GM21447 (cell line): Measurements from ENCODE around the gene CEP19.

Experiments used
- ATAC-seq: cut with Tn5 transposase; IDR thresholded peaks from one replicate; pipeline ENCODE4 v1.9.1; 2021; ENCODE audit not compliant: unreplicated experiment

CEP19 gene

GRCh38 chr3:196712514-196713413 lies 714 bp upstream of the CEP19 start:
- ATAC-seq, result peak; percentile 36

DNA sequence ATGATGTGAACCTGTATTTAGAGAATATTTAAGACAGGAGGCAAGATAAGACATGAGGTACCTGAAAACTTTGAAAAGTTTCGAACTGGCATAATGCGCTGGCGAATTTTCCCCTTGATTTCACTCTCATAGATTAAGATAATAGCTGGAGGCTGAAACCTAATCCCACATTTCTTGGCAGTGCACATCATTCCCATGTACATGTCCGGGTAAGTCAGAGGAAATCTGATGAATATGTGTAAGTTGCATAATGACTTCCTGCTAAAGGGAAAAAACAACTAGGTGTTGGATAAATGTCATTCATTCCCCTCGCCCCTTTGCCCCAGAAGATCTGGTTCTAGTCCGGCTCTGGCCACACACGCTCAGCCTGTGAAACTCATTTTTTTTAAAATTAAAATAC lies 3.6 kb downstream of the CEP19 start:
- ATAC-seq, result no peak

DNA sequence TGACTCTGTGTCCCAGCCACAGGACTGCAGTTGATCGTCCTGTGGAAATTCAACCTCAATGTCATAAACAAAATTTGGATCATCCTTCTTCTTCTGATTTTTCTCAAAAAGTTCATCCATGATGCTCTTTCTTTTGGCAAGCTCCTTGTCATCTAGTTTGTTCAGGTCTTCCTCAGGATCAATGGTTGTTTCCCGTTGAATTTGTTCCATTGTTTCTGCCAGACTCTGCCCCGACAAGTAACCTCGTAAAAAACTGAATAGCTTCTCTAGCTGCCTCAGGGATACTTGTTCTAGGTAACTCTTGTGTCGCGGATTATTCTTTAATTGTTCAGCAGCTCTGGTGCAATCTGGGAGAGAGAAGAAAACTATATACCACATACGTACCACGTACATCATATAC lies 4.5 kb downstream of the CEP19 start:
- no peak for ATAC-seq

DNA sequence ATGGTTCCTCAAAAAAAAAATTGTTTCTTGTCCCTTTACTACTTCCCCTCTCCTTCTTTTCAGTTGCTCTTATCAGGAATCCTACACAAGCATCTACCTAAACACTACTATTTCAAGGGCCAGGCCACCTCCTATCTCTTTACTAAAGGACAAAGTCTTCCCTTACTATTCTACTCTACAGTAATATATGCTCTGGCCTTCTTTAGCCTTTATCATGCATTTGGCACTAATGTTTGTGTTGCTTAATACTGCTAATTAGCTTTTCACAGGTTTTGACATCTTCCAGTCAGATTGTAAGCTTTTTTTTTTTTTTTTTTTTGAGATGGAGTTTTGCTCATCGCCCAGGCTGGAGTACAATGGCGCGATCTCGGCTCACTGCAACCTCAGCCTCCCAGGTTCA lies 5.3 kb downstream of the CEP19 start:
- no peak for ATAC-seq

- ATAC-seq, result no peak
Observed at GRCh38 chr3:196706327-196706726, 5.7 kb downstream of the CEP19 start.

DNA sequence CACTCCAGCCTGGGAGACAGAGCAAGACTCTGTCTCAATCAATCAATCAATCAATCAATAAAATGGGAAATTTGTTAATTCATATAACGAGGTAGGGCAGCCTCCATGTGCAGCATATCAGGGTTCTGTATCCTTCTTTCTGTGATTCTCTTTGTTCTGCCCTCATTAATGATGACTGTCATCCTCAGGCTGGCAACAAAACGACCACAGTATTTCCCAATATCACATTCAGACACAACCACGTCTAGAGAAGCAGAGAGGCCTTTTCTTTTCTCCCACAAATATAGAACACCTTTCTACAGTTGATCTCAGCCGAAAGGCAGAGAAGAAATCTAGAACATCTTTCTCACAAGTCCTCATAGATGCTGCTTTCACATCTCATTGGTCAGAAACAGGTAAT lies 11.2 kb downstream of the CEP19 start:
- no peak for ATAC-seq

DNA sequence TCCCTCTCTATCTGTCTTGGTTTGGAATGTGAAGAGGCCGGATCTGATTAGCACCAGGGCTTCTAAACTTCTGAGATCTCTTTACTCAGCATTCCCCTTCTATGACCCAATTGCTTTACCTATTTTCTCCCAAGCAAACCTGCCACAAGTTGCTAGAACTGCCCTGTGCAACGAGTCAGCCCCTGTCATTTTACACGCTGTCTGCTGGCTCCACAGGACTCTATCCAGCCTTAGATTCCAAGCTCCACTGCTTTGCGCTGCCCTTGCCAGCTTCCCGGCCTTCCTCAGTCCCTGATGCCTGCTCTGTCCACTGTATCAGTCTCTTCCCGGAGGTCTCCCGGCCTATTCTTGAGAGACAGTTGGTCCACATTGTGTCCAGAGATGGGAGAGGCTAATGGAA lies 12.3 kb downstream of the CEP19 start:
- no peak for ATAC-seq

DNA sequence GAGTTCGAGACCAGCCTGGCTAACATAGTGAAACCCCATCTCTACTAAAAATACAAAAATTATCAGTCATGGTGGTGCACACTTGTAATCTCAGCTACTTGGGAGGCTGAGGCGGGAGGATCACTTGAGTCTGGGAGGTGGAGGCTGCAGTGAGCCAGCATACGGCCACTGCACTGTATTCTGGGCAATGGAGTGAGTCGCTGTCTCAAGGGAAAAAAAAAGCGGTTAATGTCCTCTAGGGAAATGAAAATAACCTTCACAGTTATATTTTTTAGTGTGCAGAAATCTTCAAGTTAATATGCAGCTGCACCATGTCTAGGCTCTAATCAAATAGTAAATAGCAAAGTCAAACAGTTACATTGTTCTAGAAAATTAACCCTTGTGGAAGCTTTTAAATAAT lies 14.8 kb downstream of the CEP19 start:
- no peak for ATAC-seq

- no peak for ATAC-seq
Observed at GRCh38 chr3:196695849-196696226, 16.2 kb downstream of the CEP19 start.

GRCh38 chr3:196694941-196695848 lies 16.9 kb downstream of the CEP19 start:
- no peak for ATAC-seq

DNA sequence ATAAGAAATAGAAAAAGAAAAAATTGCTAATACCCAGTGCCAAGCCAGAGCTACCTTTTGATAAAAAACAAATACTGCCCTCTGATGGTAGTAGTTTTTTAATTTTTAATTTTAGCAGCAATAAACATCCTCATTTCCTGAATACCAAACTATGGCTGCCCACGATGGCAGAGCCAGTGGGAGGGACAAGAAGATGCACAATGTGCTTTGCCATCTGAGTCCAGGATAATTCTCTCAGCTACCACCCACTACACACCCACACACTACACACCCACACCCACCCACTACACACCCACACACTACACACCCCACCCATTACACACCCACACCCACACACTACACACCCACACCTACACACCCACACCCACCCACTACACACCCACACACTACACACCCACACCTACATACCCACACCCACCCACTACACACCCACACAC lies 17.8 kb downstream of the CEP19 start:
- ATAC-seq, result no peak

DNA sequence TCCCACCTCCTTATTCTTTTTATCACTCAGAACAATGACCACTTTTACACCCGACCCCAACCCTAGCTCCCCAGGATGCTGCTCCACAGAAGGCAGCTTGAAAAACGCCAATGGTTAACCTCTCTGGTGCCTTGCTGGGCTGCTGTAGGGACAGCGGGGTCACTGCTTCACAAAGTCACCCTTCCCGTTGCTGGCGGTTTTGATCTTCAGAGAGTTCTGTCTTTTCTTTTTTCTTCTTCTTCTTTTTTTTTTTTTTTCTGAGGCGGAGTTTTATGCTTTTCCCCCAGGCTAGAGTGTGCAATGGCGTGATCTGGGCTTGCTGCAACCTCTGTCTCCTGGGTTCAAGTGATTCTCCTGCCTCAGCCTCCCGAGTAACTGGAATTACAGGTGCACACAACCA lies 20.7 kb downstream of the CEP19 start:
- ATAC-seq, result no peak

GRCh38 chr3:196689941-196690660 lies 21.9 kb downstream of the CEP19 start:
- ATAC-seq, result no peak

- ATAC-seq, result no peak
Observed at GRCh38 chr3:196688349-196688748, 23.7 kb downstream of the CEP19 start.

GRCh38 chr3:196686436-196686835 lies 25.6 kb downstream of the CEP19 start:
- no peak for ATAC-seq

GRCh38 chr3:196684548-196685407 lies 27.3 kb downstream of the CEP19 start:
- ATAC-seq, result peak; percentile 95

DNA sequence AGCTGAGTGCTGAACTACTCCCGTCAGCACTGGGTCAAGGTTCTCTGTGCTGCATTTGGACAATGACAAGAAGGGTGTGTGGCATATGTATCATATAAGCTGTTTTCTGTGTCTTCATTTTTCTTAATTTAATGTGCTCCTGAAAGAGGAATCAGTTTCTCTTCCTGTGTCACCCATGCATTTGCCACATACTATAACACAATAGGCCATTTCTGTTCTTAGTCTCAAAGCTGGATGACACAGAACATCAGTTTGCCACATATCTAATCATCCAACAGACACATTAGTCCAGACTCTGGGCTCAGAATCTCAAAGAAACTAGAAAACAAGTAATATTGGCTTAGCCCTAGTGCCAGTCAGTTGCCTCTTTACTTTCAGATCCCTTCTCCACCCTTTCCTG lies 34.1 kb downstream of the CEP19 start:
- ATAC-seq, result no peak

DNA sequence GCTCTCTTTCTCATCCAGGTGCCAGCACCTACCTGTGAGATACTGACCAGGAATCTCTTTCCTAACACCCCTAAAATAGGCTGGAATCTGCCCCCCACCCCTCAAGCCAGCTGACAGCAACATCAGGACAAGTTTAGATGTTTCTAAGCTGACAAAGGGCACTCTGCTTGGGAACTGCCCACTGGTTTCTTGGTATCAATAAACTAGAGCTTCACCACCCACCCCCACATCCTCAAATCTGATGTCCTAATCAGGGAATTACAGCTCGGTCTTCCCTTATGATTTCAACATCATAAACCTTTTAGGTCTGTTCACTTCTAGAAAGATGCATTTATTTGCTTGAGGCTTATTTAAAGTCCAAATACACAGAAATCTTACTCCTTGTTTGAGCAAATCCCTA lies 34.7 kb downstream of the CEP19 start:
- ATAC-seq, result no peak

GRCh38 chr3:196673632-196674031 lies 38.4 kb downstream of the CEP19 start:
- no peak for ATAC-seq

- ATAC-seq, result no peak
Observed at GRCh38 chr3:196670339-196670738, 41.7 kb downstream of the CEP19 start.
